Right lobe of liver (tissue), 6 donors: ENCODE data around the gene PTPRR. TPM values are rescaled to one million over a fixed set of nuclear protein-coding genes. Genes with fewer than 3 reads are reported as not detected.

Source experiments
- ATAC-seq, 4 donors: fragments of 200-7000 bp; cut with Tn5 transposase; one replicate each; pipeline ENCODE4 v1.9.1; 2020; ENCODE audit warnings: mild to moderate bottlenecking in 4 of 4, moderate library complexity in 4 of 4
- DNase-seq, 3 donors: peaks; one replicate each; pipeline ENCODE4 v3.0.0-alpha.2; 2020
- H3K27ac ChIP-seq, 3 donors: fragments of 200-600 bp; one replicate each; pipeline ENCODE4 v1.8.0; 2022
- H3K27me3 ChIP-seq, 2 donors: fragments of 200-600 bp; one replicate each; pipeline ENCODE4 v1.8.0; 2022
- H3K36me3 ChIP-seq, 4 donors: fragments of 200-600 bp; sonication (generic) in 1 of 4; one replicate each; pipeline versions ENCODE4 v1.5.1 to v1.8.0; 2017 to 2022; ENCODE audit warnings: control low read depth in 1 of 4
- H3K4me1 ChIP-seq, 4 donors: fragments of 200-600 bp; sonication (generic) in 1 of 4; one replicate each; pipeline versions ENCODE4 v1.5.1 to v1.8.0; 2017 to 2022; ENCODE audit warnings: control low read depth in 1 of 4
- H3K4me3 ChIP-seq, 3 donors: fragments of 200-600 bp; one replicate each; pipeline ENCODE4 v1.8.0; 2022
- H3K9me3 ChIP-seq, 4 donors: fragments of 200-600 bp; sonication (generic) in 1 of 4; one replicate each; pipeline versions ENCODE4 v1.5.1 to v1.8.0; 2017 to 2022; ENCODE audit warnings: control low read depth in 1 of 4
- CTCF ChIP-seq, 4 donors: fragments of 200-600 bp in 3 of 4; fragments of 450-650 bp in 1 of 4; IDR thresholded peaks; one replicate each; pipeline versions ENCODE4 v1.5.1 to v1.8.0; 2016 to 2022; ENCODE audit warnings: antibody characterized with exemption in 4 of 4, mild to moderate bottlenecking in 2 of 4
- POLR2A ChIP-seq: fragments of 450-650 bp; IDR thresholded peaks from one replicate; pipeline ENCODE4 v1.6.1; 2017; ENCODE audit warnings: antibody characterized with exemption, mild to moderate bottlenecking
- WGBS: methylation state at CpG from one replicate; pipeline ENCODE4 v1.1.6; 2018; ENCODE audit warnings: low coverage, low lambda C conversion rate; ENCODE audit not compliant: insufficient coverage; ENCODE audit errors: missing lambda C conversion rate; 5-methylcytosine and 5-hydroxymethylcytosine counted together
- intact Hi-C, 2 donors: fragments of 100-400 bp; cut with DNase I; formaldehyde crosslinking; loops; one replicate each; pipeline versions ENCODE4 v1.11.2 to v1.14.1; 2022
- total RNA-seq, 6 experiments: library from RNA; depleted of rRNA in 2 of 6; stranded (reverse); fragments of >200 nt in 2 of 6; fragmentation: NEBNext Ultra II Directional in 3 of 6; extraction: Animal tissue kit (Norgen Biotek cat#: 25700) in 3 of 6; gene quantifications; one replicate each; pipeline versions ENCODE4 v1.1.0 to v1.2.4, GENCODE V29; 2016 to 2023
- donor health status: DM: no; HTN: yes; CAD: no.
- donor health status: DM: no; HTN: no; CAD: no.
- donor health status: DM: no; HTN: no; CAD: no.
- donor health status: DM: no; HTN: yes; CAD: no.
- donor health status: DM: no; HTN: yes; CAD: no.

Gene PTPRR
- total RNA-seq, 6 experiments from 2014 or later = 0.12 TPM; not detected in 5

GRCh38 chr12:70763666-70764065 lies 156.9 kb downstream of the PTPRR start:
- H3K4me3 ChIP-seq = no peak overlapping the region
- no peaks in the 10 kb centered on the region for H3K9me3 ChIP-seq
- ATAC-seq (no peak), DNase-seq (no peak)
- no peaks in the 10 kb centered on the region for H3K36me3 ChIP-seq
- no peaks in the 10 kb centered on the region for H3K4me1 ChIP-seq
- TF ChIP-seq CTCF (IDR thresholded peaks at IDR 0.05) = no peak
- TF ChIP-seq POLR2A = no peak
- intact Hi-C loops = no loop called here
- no peaks in the 10 kb centered on the region for H3K27me3 ChIP-seq
- no peak overlapping the region for H3K27ac ChIP-seq
- 43% methylated on average over 2 of the region's 2 CpGs for WGBS

- intact Hi-C loops = no loop called here
- no peaks in the 10 kb centered on the region for H3K9me3 ChIP-seq
- DNase-seq (no peak), ATAC-seq (no peak)
- H3K27me3 ChIP-seq = no peaks in the 10 kb centered on the region
- no peak overlapping the region for H3K4me3 ChIP-seq
- H3K27ac ChIP-seq = no peak overlapping the region
- no peaks in the 10 kb centered on the region for H3K4me1 ChIP-seq
- WGBS = 47% methylated on average over 2 of the region's 2 CpGs
- no peaks in the 10 kb centered on the region for H3K36me3 ChIP-seq
- no peak for TF ChIP-seq CTCF (IDR thresholded peaks at IDR 0.05)
- TF ChIP-seq POLR2A = no peak
These were observed 158.5 kb downstream of the PTPRR start for GRCh38 chr12:70762000-70762399.

- intact Hi-C loops = no loop called here
- H3K4me1 ChIP-seq = no peaks in the 10 kb centered on the region
- no peaks in the 10 kb centered on the region for H3K9me3 ChIP-seq
- no peak overlapping the region for H3K27ac ChIP-seq
- no peaks in the 10 kb centered on the region for H3K36me3 ChIP-seq
- no peak for DNase-seq
- H3K4me3 ChIP-seq = no peak overlapping the region
- 74% methylated on average over 9 of the region's 12 CpGs for WGBS
- no peak for TF ChIP-seq CTCF (IDR thresholded peaks at IDR 0.05)
- TF ChIP-seq POLR2A = no peak
- no peaks in the 10 kb centered on the region for H3K27me3 ChIP-seq
- no peak for ATAC-seq
These were observed 161.2 kb downstream of the PTPRR start for GRCh38 chr12:70759161-70759918.

GRCh38 chr12:70758494-70758845 lies 162.1 kb downstream of the PTPRR start:
- ATAC-seq = no peak
- 65% methylated on average over 5 of the region's 5 CpGs for WGBS

More at GRCh38 chr12:70758494-70758845, 162.1 kb downstream of the PTPRR start:
- H3K4me3 ChIP-seq = no peak overlapping the region
- intact Hi-C loops = no loop called here
- H3K4me1 ChIP-seq = no peaks in the 10 kb centered on the region
- no peaks in the 10 kb centered on the region for H3K36me3 ChIP-seq
- H3K9me3 ChIP-seq = no peaks in the 10 kb centered on the region
- no peaks in the 10 kb centered on the region for H3K27me3 ChIP-seq
- H3K27ac ChIP-seq = no peak overlapping the region
- no peak for DNase-seq
- TF ChIP-seq POLR2A (no peak), CTCF (IDR thresholded peaks at IDR 0.05) (no peak)
